Measurements from ENCODE around the gene OLIG3.

The OLIG3 gene

DNA sequence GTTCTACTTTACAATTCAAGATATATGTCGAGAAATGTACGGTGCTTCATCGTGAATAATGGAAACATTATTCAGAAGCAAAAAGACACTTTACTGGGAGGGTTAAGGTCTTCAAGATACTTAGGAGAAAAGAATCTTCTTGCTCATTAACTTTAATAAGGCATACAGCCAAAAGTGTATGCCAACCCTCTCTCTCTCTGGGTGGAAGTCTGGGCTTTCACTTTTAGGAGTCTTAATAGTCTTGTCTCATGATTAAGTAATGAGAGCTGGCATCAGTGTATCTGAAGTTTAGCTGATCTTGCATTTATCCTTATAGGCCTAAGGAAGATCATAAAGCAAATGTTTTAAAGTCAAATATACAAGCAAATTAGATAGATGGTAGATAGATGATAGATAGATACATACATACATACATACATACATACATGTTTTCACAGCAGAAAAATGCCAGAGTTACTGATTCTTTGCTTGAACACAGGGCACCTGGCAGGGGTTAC is 21.5 kb downstream of the OLIG3 start:
- in situ Hi-C loops (cut with MboI; ENCODE audit: low sequenced_read_pairs) = no loop called here

DNA sequence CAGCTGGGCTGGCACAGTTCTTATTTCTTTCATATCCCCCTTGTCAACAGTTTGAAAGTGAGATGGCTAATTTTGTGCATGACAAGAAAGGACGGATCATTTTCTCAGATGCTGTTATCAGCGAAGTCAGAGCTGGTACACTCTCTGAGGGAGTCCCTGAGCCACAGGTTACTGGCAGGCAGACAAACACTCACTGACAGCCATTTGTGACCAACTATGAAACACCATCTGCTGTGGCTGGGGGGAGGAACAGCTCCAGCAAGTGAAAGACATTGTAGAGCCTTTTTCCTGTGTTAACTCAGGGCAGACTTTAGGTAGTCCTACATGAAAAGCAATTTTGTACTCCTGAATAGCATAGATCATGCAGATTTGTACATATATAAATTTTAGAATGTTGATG is 22.2 kb downstream of the OLIG3 start:
- in situ Hi-C loops (cut with MboI; ENCODE audit: low sequenced_read_pairs) = no loop called here

- in situ Hi-C loops (cut with MboI; ENCODE audit: low sequenced_read_pairs) = no loop called here
These were observed 22.7 kb downstream of the OLIG3 start for GRCh38 chr6:137471497-137471896.

DNA sequence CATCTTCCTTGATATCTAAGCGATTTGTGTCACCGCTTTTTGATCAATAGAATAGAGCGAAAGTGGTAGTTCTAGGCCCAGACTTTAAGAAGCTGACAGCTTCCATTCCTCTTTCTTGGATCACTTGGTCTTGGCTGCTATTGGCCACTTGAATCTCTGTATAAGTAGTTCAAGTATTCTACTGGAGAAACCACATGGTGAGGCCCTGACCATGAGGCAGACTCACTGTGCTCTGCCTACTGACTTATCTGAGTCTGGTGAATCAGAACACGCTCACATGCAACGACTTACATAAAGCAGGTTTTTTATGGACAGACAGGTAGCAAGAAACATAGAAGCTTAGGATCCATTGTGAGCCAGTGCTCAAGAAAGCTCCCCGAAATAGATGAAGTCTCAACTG is 27.0 kb downstream of the OLIG3 start:
- in situ Hi-C loops (cut with MboI; ENCODE audit: low sequenced_read_pairs) = no loop called here

DNA sequence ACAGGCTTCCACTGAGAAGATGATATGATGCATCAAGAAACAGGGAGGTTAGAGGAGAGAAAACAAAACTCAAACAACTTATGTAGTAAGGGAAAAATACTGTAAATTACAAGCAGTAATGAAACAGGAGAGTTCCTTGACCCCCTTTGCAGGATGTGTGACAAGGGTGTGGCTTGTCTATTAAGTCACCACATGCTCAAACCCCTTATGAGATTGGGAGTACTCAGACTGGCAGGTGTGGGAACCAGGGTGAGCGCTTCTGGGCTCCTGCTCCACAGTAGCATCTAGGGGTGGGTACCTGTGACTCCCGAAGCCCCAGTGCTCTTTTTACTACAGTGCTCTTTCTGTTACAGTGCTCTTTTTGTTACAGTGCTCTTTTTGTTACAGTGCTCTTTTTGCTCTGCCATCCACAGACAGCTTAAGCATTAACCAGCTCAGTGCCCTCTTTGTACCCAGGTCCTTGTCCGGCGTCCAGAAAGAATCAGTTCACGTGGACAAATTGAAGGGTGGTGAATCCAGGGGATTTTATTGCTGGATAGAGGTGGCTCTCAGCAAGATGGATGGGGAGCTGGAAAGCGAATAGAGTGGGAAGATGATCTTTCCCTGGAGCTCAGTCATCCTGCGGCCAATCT is 28.7 kb downstream of the OLIG3 start:
- in situ Hi-C loops (cut with MboI; ENCODE audit: low sequenced_read_pairs) = no loop called here

- in situ Hi-C loops (cut with MboI; ENCODE audit: low sequenced_read_pairs) = no loop called here
These were observed 41.8 kb downstream of the OLIG3 start for GRCh38 chr6:137452333-137452894.

GRCh38 chr6:137443901-137444300 is 50.3 kb downstream of the OLIG3 start:
- in situ Hi-C loops (cut with MboI; ENCODE audit: low sequenced_read_pairs) = no loop called here

Measured in HL-60/S4 treated with phorbol 12-myristate 13-acetate at 8.2 ng/mL for 4 days and 3 days (cell line).